Esophagus (tissue), 2 donors: ENCODE results near the gene SPEN. TPM values are rescaled to one million over a fixed set of nuclear protein-coding genes. Genes with fewer than 3 reads are reported as not detected.

Experiments
- H3K27ac ChIP-seq, 2 donors: one replicate each; pipeline ENCODE4 v1.5.1; 2013; ENCODE audit warnings: low read depth in 2 of 2, mild to moderate bottlenecking in 2 of 2, inconsistent platforms in 1 of 2, low read length in 1 of 2, moderate library complexity in 1 of 2
- H3K27me3 ChIP-seq, 2 donors: one replicate each; pipeline ENCODE4 v1.6.1; 2013; ENCODE audit warnings: low read length in 2 of 2, control low read depth in 1 of 2, mild to moderate bottlenecking in 1 of 2; ENCODE audit not compliant: insufficient read depth in 2 of 2, control insufficient read depth in 1 of 2
- H3K36me3 ChIP-seq, 2 donors: one replicate each; pipeline ENCODE4 v1.6.1; 2013; ENCODE audit warnings: low read length in 1 of 2; ENCODE audit not compliant: control insufficient read depth in 2 of 2, insufficient read depth in 2 of 2
- H3K4me1 ChIP-seq, 2 donors: one replicate each; pipeline ENCODE4 v1.6.1; 2013; ENCODE audit warnings: low read length in 1 of 2; ENCODE audit not compliant: control insufficient read depth in 2 of 2, insufficient read depth in 2 of 2
- H3K4me3 ChIP-seq, 2 donors: one replicate each; pipeline ENCODE4 v1.5.1; 2013; ENCODE audit warnings: low read length in 2 of 2, mild to moderate bottlenecking in 2 of 2, low read depth in 1 of 2, moderate library complexity in 1 of 2
- H3K9me3 ChIP-seq, 2 donors: one replicate each; pipeline ENCODE4 v1.6.1; 2013; ENCODE audit warnings: mild to moderate bottlenecking in 2 of 2, low read depth in 1 of 2, low read length in 1 of 2, moderate library complexity in 1 of 2; ENCODE audit not compliant: control insufficient read depth in 2 of 2, insufficient read depth in 1 of 2
- WGBS, 2 donors: extraction: QIAGEN DNeasy Blood & Tissue Kit; methylation state at CpG; one replicate each; pipeline ENCODE4 v1.1.7; 2013; 5-methylcytosine and 5-hydroxymethylcytosine counted together
- polyA plus RNA-seq, 2 donors: library from polyadenylated mRNA; stranded (reverse); fragments of 200-250 nt; gene quantifications; one replicate each; pipeline ENCODE4 v1.2.3, GENCODE V29; 2013
- donor health status: healthy with polysubstance abuse.
- donor health status: Bipolar disorder and iron deficiency.

SPEN gene
- polyA plus RNA-seq, 2 donors = 14.4 to 15.3 TPM

GRCh38 chr1:15943328-15943991 is 96.0 kb downstream of the SPEN start:
- H3K27ac ChIP-seq = no peak overlapping the region
- no peak overlapping the region for H3K4me3 ChIP-seq
- peaks cover 19 to 84% of the 10 kb centered on the region in 2 donors for H3K36me3 ChIP-seq
- no peaks in the 10 kb centered on the region for H3K9me3 ChIP-seq
- peaks cover 3 to 7% of the 10 kb centered on the region in 2 donors for H3K4me1 ChIP-seq
- WGBS, 2 donors = 96 to 97% methylated on average over 30 to 33 of the region's 33 CpGs
- H3K27me3 ChIP-seq = no peaks in the 10 kb centered on the region

GRCh38 chr1:15943992-15944307 is 96.4 kb downstream of the SPEN start:
- Histone ChIP-seq H3K9me3 (no peaks in the 10 kb centered on the region), H3K4me3 (no peak overlapping the region), H3K4me1 (peaks cover 3 to 10% of the 10 kb centered on the region in 2 donors), H3K27me3 (no peaks in the 10 kb centered on the region), H3K36me3 (peaks cover 19 to 79% of the 10 kb centered on the region in 2 donors), H3K27ac (no peak overlapping the region)
- 93 to 94% methylated on average over 22 of the region's 22 CpGs for WGBS, 2 donors

- Histone ChIP-seq H3K4me1 (peaks cover 3 to 15% of the 10 kb centered on the region in 2 donors), H3K4me3 (no peak overlapping the region), H3K27me3 (no peaks in the 10 kb centered on the region), H3K27ac (no peak overlapping the region), H3K36me3 (peaks cover 19 to 77% of the 10 kb centered on the region in 2 donors), H3K9me3 (no peaks in the 10 kb centered on the region)
- WGBS, 2 donors = 93 to 94% methylated on average over 54 to 55 of the region's 55 CpGs
Measured at GRCh38 chr1:15944308-15945010, 97.0 kb downstream of the SPEN start.

- 92% methylated on average over 39 of the region's 39 CpGs for WGBS, 2 donors
- Histone ChIP-seq H3K9me3 (no peaks in the 10 kb centered on the region), H3K4me3 (no peak overlapping the region), H3K27me3 (no peaks in the 10 kb centered on the region), H3K36me3 (peaks cover 19 to 76% of the 10 kb centered on the region in 2 donors), H3K4me1 (peaks cover 6 to 22% of the 10 kb centered on the region in 2 donors), H3K27ac (no peak overlapping the region)
Measured at GRCh38 chr1:15945011-15945831, 97.7 kb downstream of the SPEN start.

- Histone ChIP-seq H3K36me3 (peaks cover 19 to 70% of the 10 kb centered on the region in 2 donors), H3K27me3 (no peaks in the 10 kb centered on the region), H3K4me3 (no peak overlapping the region), H3K27ac (no peak overlapping the region), H3K9me3 (no peaks in the 10 kb centered on the region), H3K4me1 (peaks cover 9 to 29% of the 10 kb centered on the region in 2 donors)
- 92 to 96% methylated on average over 17 of the region's 17 CpGs for WGBS, 2 donors
Measured at GRCh38 chr1:15945832-15946448, 98.4 kb downstream of the SPEN start.

- 85 to 91% methylated on average over 18 of the region's 18 CpGs for WGBS, 2 donors
- H3K36me3 ChIP-seq = peaks cover 19 to 63% of the 10 kb centered on the region in 2 donors
Measured at GRCh38 chr1:15946571-15947381, 99.3 kb downstream of the SPEN start.

GRCh38 chr1:15947382-15948090 is 100.0 kb downstream of the SPEN start:
- H3K4me1 ChIP-seq = peaks cover 17 to 42% of the 10 kb centered on the region in 2 donors
- H3K36me3 ChIP-seq = peaks cover 12 to 57% of the 10 kb centered on the region in 2 donors
- WGBS, 2 donors = 88 to 90% methylated on average over 10 of the region's 10 CpGs
- H3K27ac ChIP-seq = peak overlapping the region in 1 of 2 donors; percentile 63
- H3K27me3 ChIP-seq = no peaks in the 10 kb centered on the region
- no peaks in the 10 kb centered on the region for H3K9me3 ChIP-seq
- H3K4me3 ChIP-seq = no peak overlapping the region

More at GRCh38 chr1:15946571-15947381, 99.3 kb downstream of the SPEN start:
- no peaks in the 10 kb centered on the region for H3K9me3 ChIP-seq
- no peak overlapping the region for H3K27ac ChIP-seq
- peaks cover 13 to 36% of the 10 kb centered on the region in 2 donors for H3K4me1 ChIP-seq
- no peaks in the 10 kb centered on the region for H3K27me3 ChIP-seq
- no peak overlapping the region for H3K4me3 ChIP-seq

GRCh38 chr1:15948091-15948591 is 100.6 kb downstream of the SPEN start:
- 79 to 82% methylated on average over 16 of the region's 16 CpGs for WGBS, 2 donors
- Histone ChIP-seq H3K36me3 (peaks cover 6 to 51% of the 10 kb centered on the region in 2 donors), H3K27ac (peak overlapping the region; percentile 42 to 63), H3K4me3 (no peak overlapping the region), H3K9me3 (no peaks in the 10 kb centered on the region), H3K4me1 (peaks cover 17 to 43% of the 10 kb centered on the region in 2 donors), H3K27me3 (no peaks in the 10 kb centered on the region)
